Upper lobe of left lung (tissue), 6 donors: ENCODE results near the gene AKR1D1. TPM values are rescaled to one million over a fixed set of nuclear protein-coding genes. Genes with fewer than 3 reads are reported as not detected.
"Not testable (repeated sequence)": the region's sequence is repeated elsewhere in the genome, so short reads cannot be mapped to it uniquely, and the experiment has no call there.

Experiments
- ATAC-seq, 2 donors: fragments of 200-7000 bp; cut with Tn5 transposase; one replicate each; pipeline ENCODE4 v1.9.1; 2022; ENCODE audit warnings: mild to moderate bottlenecking in 2 of 2, moderate library complexity in 2 of 2; ENCODE audit not compliant: low FRiP score in 2 of 2
- DNase-seq, 2 donors: peaks; one replicate each; pipeline ENCODE4 v3.0.0-alpha.2; 2019 to 2020
- H3K27ac ChIP-seq, 4 donors: fragments of 200-600 bp; sonication (generic); one replicate each; pipeline ENCODE4 v1.5.1; 2016 to 2019
- H3K27me3 ChIP-seq, 4 donors: fragments of 200-600 bp; sonication (generic); one replicate each; pipeline ENCODE4 v1.5.1; 2017 to 2019
- H3K36me3 ChIP-seq, 4 donors: fragments of 200-600 bp; sonication (generic); one replicate each; pipeline ENCODE4 v1.5.1; 2016 to 2019
- H3K4me1 ChIP-seq, 4 donors: fragments of 200-600 bp; sonication (generic); one replicate each; pipeline ENCODE4 v1.5.1; 2018 to 2019
- H3K4me3 ChIP-seq, 4 donors: fragments of 200-600 bp; sonication (generic); one replicate each; pipeline ENCODE4 v1.5.1; 2017 to 2019; ENCODE audit warnings: mild to moderate bottlenecking in 2 of 4, moderate library complexity in 1 of 4
- H3K9me3 ChIP-seq, 4 donors: fragments of 200-600 bp; sonication (generic); one replicate each; pipeline ENCODE4 v1.5.1; 2018 to 2019
- CTCF ChIP-seq, 6 experiments: fragments of 450-650 bp in 4 of 6; fragments of 200-600 bp in 2 of 6; sonication (generic) in 2 of 6; IDR thresholded peaks; one replicate each; pipeline ENCODE4 v1.5.1; 2016 to 2019; ENCODE audit warnings: antibody characterized with exemption in 6 of 6
- EP300 ChIP-seq, 4 donors: sonication (generic); formaldehyde crosslinking; IDR thresholded peaks; one replicate each; pipeline ENCODE4 v1.5.1; 2017; ENCODE audit warnings: antibody characterized with exemption in 4 of 4, control low read depth in 2 of 4
- POLR2A ChIP-seq, 4 donors: fragments of 450-650 bp; IDR thresholded peaks; one replicate each; pipeline ENCODE4 v1.5.1; 2016 to 2017; ENCODE audit warnings: antibody characterized with exemption in 4 of 4, mild to moderate bottlenecking in 2 of 4
- POLR2AphosphoS5 ChIP-seq, 2 donors: sonication (generic); formaldehyde crosslinking; IDR thresholded peaks; one replicate each; pipeline ENCODE4 v1.5.1; 2017; ENCODE audit warnings: antibody characterized with exemption in 2 of 2
- WGBS, 2 donors: methylation state at CpG; one replicate each; pipeline ENCODE4 v1.1.5; 2017 to 2018; 5-methylcytosine and 5-hydroxymethylcytosine counted together
- total RNA-seq, 6 donors: library from RNA; depleted of rRNA in 4 of 6; stranded (reverse); fragments of >200 nt in 4 of 6; gene quantifications; one replicate each; pipeline versions ENCODE4 v1.1.0 to v1.2.1, GENCODE V29; 2016 to 2021
- donor health status: DM: no; HTN: no; CAD: no; lungs with moderate emphysema.
- donor health status: DM: no; HTN: yes; CAD: no; lungs with severe emphysema.

The AKR1D1 gene
- total RNA-seq, 6 donors from 2014 or later: 0.14 TPM; not detected in 5

GRCh38 chr7:138142583-138143201 lies 66.4 kb downstream of the AKR1D1 start:
- Histone ChIP-seq H3K4me3 (no peak overlapping the region), H3K9me3 (no peaks in the 10 kb centered on the region), H3K27me3 (no peaks in the 10 kb centered on the region), H3K4me1 (no peaks in the 10 kb centered on the region), H3K36me3 (no peaks in the 10 kb centered on the region), H3K27ac (no peak overlapping the region)
- DNase-seq (no peak), ATAC-seq (no peak)
- TF ChIP-seq POLR2AphosphoS5 (IDR thresholded peaks at IDR 0.05) (no peak), POLR2A (IDR thresholded peaks at IDR 0.05) (no peak), CTCF (IDR thresholded peaks at IDR 0.05) (no peak), EP300 (IDR thresholded peaks at IDR 0.05) (no peak)

GRCh38 chr7:138144958-138145357 lies 68.7 kb downstream of the AKR1D1 start:
- ATAC-seq: no peak
- 86 to 95% methylated on average over 2 of the region's 2 CpGs for whole genome bisulfite sequencing, 2 donors
- TF ChIP-seq CTCF (IDR thresholded peaks at IDR 0.05) (no peak), POLR2AphosphoS5 (IDR thresholded peaks at IDR 0.05) (no peak), EP300 (IDR thresholded peaks at IDR 0.05) (no peak), POLR2A (IDR thresholded peaks at IDR 0.05) (no peak)

GRCh38 chr7:138146221-138146620 lies 70.0 kb downstream of the AKR1D1 start:
- H3K36me3 ChIP-seq, H3K27me3 ChIP-seq, H3K9me3 ChIP-seq, ATAC-seq, H3K4me3 ChIP-seq, H3K27ac ChIP-seq, H3K4me1 ChIP-seq: not testable (repeated sequence)
- DNase-seq: peak in 1 of 2 donors; percentile 65
- 83% methylated on average over 11 of the region's 19 CpGs; no CpG with 5 or more reads in 1 of the 2 donors for WGBS, 2 donors

More at GRCh38 chr7:138144958-138145357, 68.7 kb downstream of the AKR1D1 start:
- no peaks in the 10 kb centered on the region for H3K9me3 ChIP-seq
- H3K27ac ChIP-seq: no peak overlapping the region
- H3K27me3 ChIP-seq: no peaks in the 10 kb centered on the region
- no peaks in the 10 kb centered on the region for H3K36me3 ChIP-seq
- no peak overlapping the region for H3K4me3 ChIP-seq
- DNase-seq: no peak
- H3K4me1 ChIP-seq: no peaks in the 10 kb centered on the region

GRCh38 chr7:138146757-138147734 lies 70.8 kb downstream of the AKR1D1 start:
- not testable (repeated sequence) for H3K9me3 ChIP-seq, ATAC-seq, H3K4me3 ChIP-seq, DNase-seq, H3K27ac ChIP-seq, H3K36me3 ChIP-seq, H3K27me3 ChIP-seq, H3K4me1 ChIP-seq
- 91% methylated on average over 30 to 32 of the region's 32 CpGs for WGBS, 2 donors

- 72 to 78% methylated on average over 4 of the region's 4 CpGs for WGBS, 2 donors
- TF ChIP-seq EP300 (IDR thresholded peaks at IDR 0.05): no peak
- no peak for TF ChIP-seq POLR2A (IDR thresholded peaks at IDR 0.05)
- TF ChIP-seq POLR2AphosphoS5 (IDR thresholded peaks at IDR 0.05): no peak
- TF ChIP-seq CTCF (IDR thresholded peaks at IDR 0.05): no peak
These were observed 75.7 kb downstream of the AKR1D1 start for GRCh38 chr7:138151731-138152577.

More at GRCh38 chr7:138151731-138152577, 75.7 kb downstream of the AKR1D1 start:
- H3K4me3 ChIP-seq: no peak overlapping the region
- no peaks in the 10 kb centered on the region for H3K4me1 ChIP-seq
- H3K27me3 ChIP-seq: no peaks in the 10 kb centered on the region
- H3K9me3 ChIP-seq: no peaks in the 10 kb centered on the region
- ATAC-seq (no peak), DNase-seq (no peak)
- no peak overlapping the region for H3K27ac ChIP-seq
- no peaks in the 10 kb centered on the region for H3K36me3 ChIP-seq
